ENCODE measurements around the gene FLACC1.
"Not testable (repeated sequence)": the region's sequence is repeated elsewhere in the genome, so short reads cannot be mapped to it uniquely, and the experiment has no call there.

Gene FLACC1

GRCh38 chr2:201249889-201250288 is 107.3 kb downstream of the FLACC1 start:
- no peak for DNase-seq

DNA sequence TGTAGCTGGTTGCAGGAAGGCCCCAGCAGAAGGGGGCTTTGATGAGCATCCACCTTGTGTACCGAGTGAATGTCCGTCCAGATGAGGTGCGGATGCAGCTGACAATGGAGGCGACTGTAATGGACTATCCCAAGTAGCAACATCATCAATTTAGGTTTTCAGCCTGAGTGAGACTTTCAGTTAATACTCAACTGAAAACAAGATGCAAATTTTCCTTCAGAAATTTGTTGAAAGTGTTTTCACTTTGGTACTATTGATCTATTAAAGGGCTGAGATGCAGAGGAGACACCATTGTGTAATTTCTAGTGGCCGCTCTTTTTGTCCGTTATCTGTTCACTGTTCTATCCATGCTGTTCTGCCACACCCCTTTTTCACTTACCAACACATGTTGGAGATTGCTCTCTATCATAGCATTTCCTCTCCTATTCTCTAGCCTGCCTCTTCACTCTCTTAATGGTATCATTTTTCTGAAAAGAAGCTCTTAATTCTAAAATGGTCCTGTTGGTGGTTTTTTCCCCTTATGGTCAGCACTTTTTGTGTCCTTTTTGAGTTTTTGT is 108.8 kb downstream of the FLACC1 start:
- DNase-seq = no peak

DNA sequence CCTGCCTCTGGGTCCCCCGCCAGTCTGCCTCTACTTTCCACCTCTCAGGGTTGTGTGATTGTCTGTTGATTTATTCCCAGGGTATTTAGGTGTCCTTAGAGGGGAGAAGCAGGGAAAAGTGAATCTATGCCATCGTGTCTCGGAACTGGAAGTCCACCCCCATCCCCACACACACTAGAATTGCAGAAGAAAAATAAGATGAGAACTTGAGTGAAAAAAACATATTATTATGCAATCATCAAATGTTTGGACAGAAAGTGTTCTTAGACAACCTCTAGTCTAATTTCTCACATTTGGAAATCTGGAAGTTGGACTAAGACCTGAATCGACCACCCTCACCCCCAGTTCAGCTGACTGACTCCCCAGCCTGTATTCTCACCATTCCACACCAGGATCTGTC is 110.9 kb downstream of the FLACC1 start:
- no peak for DNase-seq

GRCh38 chr2:201244829-201245228 is 112.3 kb downstream of the FLACC1 start:
- no peak for DNase-seq

- DNase-seq = no peak
These were observed 114.4 kb downstream of the FLACC1 start for GRCh38 chr2:201242571-201243277.

DNA sequence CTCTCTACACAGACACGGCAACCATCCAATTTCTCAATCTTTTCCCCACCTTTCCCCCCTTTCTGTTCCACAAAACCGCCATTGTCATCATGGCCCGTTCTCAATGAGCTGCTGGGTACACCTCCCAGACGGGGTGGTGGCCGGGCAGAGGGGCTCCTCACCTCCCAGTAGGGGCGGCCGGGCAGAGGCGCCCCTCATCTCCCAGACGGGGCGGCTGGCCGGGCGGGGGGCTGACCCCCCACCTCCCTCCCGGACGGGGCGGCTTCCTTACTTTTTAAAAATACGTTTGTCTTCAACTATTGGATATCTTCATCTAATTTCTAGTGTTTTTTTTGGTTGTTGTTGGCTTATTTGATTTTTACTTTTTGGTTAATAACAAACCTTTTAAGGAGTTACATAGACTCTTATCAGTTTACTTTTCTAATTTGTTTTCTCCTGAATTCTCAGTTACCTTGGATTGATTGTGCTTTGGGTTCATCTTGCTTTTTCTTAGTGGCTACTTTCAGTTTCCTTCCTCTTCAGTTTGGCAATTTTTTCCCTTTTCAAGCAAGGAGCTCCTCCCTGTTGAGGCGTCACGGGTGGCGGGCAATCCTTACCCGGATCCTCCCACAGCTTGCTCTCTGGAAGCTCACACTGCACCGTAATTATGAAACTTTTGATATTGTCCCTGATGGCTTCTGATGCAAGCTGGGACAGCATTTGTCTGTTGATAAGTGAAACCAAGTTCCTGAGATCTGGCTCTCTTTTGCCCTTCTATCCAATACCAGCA is 117.8 kb downstream of the FLACC1 start:
- not testable (repeated sequence) for DNase-seq

Data from right hindlimb (tissue), 1 donor.